GM12872 (cell line): ENCODE measurements around the gene C11orf98.

Source experiments
- TF ChIP-seq, protein P1 (sequence below): IDR thresholded peaks from 3 replicates; pipeline ENCODE4 v1.5.1; 2011; ENCODE audit warnings: low read depth, mild to moderate bottlenecking, low read length, moderate library complexity; ENCODE audit not compliant: insufficient read depth

C11orf98 gene

DNA sequence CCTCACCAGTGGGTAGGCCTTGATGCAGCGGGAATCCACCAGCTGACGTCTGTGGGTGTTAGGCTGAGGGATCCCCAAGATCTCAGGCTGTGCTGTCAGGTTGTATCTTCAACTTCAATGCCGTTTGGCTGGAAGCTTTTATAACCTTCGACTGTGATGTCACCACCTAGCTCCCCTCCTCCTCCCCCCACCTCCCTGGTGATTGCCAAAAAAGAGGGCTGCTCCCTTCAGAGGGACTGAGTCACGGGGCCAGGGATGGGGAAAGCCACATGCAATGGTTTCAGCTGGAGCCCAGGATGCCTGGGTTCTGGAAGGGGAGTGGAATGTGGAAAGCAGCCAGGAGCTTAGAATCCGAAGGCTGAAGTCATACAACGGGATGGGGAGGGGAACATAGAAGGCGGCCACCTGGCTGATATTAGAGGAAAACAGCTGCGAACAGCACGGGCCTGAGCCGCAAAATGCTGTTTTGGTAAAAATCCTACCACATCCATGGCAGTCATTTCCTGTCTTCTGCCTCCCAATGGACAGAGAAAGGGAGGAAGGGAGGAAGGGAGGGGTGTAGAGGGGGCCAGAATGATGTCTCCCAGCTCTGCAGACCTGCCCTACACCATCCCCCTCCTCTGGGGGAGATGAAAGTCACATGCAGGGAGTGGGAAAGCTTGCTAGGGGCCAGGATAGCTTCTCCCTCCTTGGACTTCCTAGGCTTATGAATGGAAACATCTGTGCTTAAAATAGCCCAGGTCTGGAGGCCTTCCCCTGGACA, 24.6 kb upstream of the C11orf98 start, which contains the start of gene LRRN4CL:
Gene LRRN4CL (minus strand): TSS at position 110 of the 763 bp plus-strand sequence. CDS start 1,022 bp downstream, outside the sequence.
- TF ChIP-seq, protein P1, sequence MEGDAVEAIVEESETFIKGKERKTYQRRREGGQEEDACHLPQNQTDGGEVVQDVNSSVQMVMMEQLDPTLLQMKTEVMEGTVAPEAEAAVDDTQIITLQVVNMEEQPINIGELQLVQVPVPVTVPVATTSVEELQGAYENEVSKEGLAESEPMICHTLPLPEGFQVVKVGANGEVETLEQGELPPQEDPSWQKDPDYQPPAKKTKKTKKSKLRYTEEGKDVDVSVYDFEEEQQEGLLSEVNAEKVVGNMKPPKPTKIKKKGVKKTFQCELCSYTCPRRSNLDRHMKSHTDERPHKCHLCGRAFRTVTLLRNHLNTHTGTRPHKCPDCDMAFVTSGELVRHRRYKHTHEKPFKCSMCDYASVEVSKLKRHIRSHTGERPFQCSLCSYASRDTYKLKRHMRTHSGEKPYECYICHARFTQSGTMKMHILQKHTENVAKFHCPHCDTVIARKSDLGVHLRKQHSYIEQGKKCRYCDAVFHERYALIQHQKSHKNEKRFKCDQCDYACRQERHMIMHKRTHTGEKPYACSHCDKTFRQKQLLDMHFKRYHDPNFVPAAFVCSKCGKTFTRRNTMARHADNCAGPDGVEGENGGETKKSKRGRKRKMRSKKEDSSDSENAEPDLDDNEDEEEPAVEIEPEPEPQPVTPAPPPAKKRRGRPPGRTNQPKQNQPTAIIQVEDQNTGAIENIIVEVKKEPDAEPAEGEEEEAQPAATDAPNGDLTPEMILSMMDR = no peak

DNA sequence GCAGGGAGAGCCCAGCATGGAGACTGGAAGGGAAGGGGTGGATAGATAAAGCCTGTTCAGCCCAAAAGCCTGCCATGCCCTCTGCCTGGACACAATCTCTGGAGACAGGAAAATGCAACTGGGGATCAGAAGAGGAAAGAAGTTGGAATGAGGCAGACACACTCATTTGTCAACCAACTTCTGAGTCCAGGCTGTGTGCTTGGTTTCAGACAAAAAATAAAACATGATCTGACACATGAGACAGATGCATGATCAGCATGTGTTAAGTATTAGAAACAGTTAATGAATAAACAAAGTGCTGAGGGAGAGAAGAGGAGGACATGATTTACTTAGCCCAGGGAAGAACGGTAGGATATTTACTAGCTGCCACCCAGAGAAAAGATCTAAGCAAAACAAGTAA, 23.5 kb upstream of the C11orf98 start:
- TF ChIP-seq, protein P1 = no peak

DNA sequence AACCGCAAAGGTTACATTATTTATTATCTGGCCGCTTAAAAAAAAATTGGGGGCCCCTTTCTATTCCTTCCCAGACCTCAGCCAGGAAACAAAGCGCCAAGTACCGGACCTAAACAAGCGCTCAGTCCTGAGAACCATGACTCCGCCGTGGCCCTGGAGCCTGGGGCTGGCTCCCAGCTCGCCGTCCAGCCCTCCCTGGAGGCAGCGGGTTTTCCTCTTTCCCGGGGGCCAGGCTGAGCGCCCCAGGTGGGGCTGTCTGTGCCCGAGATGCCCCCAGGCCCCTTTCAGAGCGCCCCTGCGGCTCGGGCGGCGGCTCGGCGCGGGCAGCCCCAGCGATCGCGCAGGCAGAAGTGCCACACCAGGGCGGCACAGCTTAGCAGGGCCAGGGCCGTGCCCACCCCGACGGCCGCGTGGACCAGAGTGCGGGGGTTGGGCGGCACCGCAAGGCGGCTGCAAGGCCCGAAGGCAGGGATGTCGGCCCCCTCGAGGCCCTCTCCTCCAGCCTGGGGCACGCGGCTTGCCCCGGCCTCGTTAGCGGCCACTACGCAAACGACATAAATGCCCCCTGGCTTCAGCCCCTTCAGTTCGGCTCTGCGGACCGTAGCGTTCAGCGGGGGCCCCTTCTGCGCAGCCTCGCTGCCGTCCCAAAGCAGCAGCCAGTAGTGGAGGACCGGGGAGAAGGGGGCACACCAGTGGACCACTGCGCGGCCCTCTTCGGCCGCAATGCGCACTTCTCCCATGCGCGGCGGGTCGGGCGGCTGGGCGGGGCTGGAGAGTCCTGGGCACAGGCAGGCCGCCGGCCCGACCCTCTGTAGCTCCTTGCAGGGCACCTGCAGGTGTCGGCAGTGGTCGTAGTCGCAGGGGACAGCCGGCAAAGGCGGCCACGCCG, 22.7 kb upstream of the C11orf98 start:
- TF ChIP-seq, protein P1 = no peak

DNA sequence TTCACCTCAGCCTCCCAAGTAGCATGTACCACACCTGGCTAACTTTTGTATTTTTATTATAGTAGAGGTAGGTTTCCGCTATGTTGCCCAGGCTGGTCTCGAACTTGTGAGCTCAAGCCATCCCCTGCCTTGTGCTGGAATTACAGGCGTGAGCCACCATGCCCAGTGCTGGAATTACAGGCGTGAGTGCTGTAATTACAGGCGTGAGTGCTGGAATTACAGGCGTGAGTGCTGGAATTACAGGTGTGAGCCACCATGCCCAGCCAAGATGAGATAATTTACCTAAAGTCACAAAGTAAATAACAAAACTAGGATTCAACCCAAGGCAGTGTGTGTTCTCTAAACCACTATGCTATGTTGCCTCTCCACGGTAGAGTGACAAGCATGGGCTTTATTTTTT, 17.5 kb upstream of the C11orf98 start:
- TF ChIP-seq, protein P1 = no peak

DNA sequence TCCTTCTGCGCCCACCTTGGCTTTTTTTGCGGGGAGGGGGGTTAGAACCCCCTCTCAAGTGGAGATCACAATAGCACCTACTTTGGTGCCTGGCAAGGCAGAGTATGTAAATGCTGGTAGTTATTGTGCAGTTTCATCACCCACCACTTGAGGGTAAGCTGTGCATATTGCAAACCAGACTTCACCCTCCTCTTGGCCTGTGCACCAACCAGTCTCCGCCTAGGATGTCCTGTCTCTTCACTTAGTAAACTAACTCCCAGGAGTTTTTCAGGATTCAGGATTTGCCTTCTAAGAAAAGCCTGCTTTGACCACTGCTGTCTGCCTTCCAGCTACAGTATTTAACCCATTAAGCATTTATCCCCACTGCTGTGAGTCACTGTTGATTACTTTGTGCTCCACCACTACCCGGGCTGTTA, 15.8 kb upstream of the C11orf98 start:
- TF ChIP-seq, protein P1 = peak; percentile 74

DNA sequence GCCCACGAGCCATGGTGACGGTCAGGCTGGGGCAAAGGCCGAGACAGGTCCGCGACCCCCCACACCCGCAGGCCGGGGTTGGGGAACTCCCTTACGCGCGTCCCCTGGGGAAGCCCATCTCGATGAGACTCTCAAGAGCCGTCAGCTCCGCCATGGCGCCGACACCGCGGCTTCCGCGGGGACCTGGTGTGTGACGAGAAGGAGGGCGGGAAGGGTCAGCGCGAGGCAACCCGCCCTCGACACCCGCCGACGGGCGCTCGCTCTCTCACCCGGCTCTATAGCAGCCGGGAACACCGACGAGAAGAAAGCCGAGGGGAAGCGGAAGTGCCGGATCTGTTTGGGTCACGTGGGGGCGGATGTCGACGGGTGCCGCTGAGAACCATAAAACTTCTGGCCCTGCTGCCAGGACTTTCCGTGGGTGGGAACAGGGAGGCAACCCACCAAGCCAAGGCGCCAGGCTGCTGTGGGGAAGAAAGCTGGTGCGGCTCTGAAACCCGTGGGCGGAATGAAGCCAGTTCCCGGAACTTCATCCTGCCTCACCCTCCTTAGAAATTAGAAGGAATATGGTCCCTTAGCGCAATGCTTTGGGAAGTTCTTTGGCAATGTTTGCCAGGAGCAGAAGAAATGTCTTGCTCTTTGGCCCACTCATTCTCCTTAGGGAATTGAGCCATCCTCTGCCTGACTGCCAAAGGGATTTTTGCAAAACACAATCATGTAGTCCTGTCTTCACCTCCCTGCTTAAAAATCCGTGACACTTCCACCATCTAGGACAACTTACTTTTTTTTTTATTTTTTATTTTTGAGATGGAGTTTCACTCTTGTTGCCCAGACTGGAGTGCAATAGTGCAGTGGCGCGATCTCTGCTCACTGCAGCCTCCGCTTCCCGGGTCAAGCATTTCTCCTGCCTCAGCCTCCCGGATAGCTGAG, 14.0 kb upstream of the C11orf98 start, which contains the start of gene UBXN1:
Gene UBXN1 (minus strand): TSS at position 304 of the 927 bp plus-strand sequence. CDS start 150 bp downstream, at position 154.
- TF ChIP-seq, protein P1 = no peak
